ENCODE measurements around the gene DGKQ. TPM values are rescaled to one million over a fixed set of nuclear protein-coding genes. Genes with fewer than 3 reads are reported as not detected.

Gene DGKQ
- total RNA-seq, 1 donor from 2014 or later, result 16.9 TPM

GRCh38 chr4:992297-993110 is 19.1 kb upstream of the DGKQ start:
- peak; percentile 75 for DNase-seq (ENCODE audit: low read depth)
- peak overlapping the region; percentile 58 for H3K4me3 ChIP-seq (ENCODE audit: low read depth, low read length)
- no peak for TF ChIP-seq CTCF (conservative IDR thresholded peaks at IDR 0.05; ENCODE audit: low read depth, low read length)

- DNase-seq (ENCODE audit: low read depth), result no peak
- H3K4me3 ChIP-seq (ENCODE audit: low read depth, low read length), result peak overlapping the region; percentile 58
- TF ChIP-seq CTCF (conservative IDR thresholded peaks at IDR 0.05; ENCODE audit: low read depth, low read length), result no peak
These were observed 18.3 kb upstream of the DGKQ start for GRCh38 chr4:991451-992296.

- DNase-seq (ENCODE audit: low read depth), result no peak
- no peak for TF ChIP-seq CTCF (conservative IDR thresholded peaks at IDR 0.05; ENCODE audit: low read depth, low read length)
- H3K4me3 ChIP-seq (ENCODE audit: low read depth, low read length), result no peak overlapping the region
These were observed 17.5 kb upstream of the DGKQ start for GRCh38 chr4:990746-991367.

GRCh38 chr4:989722-990471 is 16.5 kb upstream of the DGKQ start:
- no peak for TF ChIP-seq CTCF (conservative IDR thresholded peaks at IDR 0.05; ENCODE audit: low read depth, low read length)
- H3K4me3 ChIP-seq (ENCODE audit: low read depth, low read length), result no peak overlapping the region

GRCh38 chr4:988726-989721 is 15.7 kb upstream of the DGKQ start:
- DNase-seq (ENCODE audit: low read depth), result no peak
- no peak for TF ChIP-seq CTCF (conservative IDR thresholded peaks at IDR 0.05; ENCODE audit: low read depth, low read length)
- H3K4me3 ChIP-seq (ENCODE audit: low read depth, low read length), result no peak overlapping the region

More at GRCh38 chr4:989722-990471, 16.5 kb upstream of the DGKQ start:
- DNase-seq (ENCODE audit: low read depth), result no peak
